ENCODE data around the gene MPZ. TPM values are rescaled to one million over a fixed set of nuclear protein-coding genes. Genes with fewer than 3 reads are reported as not detected.

The MPZ gene
- total RNA-seq, 1 donor from 2014 or later = 51.3 TPM

DNA sequence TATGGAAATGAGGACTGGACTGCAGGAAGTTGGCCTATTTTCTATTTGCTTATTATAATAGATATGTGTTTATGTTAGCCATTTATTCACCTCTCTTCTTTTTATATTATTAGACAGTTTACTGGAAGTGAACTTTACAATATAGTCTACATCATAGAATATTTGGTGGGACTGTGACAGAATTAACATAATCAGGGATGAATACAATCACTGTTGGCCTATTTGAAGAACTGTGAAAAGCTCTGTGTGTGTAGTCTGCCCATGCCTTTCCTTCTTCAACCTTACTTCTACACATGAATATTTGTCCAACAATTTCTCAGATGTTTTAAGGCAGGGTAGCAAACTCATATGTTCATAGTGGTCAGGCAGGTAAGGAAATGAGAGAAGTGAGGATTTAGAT, 12.4 kb downstream of the MPZ start:
- DNase-seq (ENCODE audit: low read depth, low spot score) = no peak
- no peak overlapping the region for H3K4me3 Mint-ChIP-seq

DNA sequence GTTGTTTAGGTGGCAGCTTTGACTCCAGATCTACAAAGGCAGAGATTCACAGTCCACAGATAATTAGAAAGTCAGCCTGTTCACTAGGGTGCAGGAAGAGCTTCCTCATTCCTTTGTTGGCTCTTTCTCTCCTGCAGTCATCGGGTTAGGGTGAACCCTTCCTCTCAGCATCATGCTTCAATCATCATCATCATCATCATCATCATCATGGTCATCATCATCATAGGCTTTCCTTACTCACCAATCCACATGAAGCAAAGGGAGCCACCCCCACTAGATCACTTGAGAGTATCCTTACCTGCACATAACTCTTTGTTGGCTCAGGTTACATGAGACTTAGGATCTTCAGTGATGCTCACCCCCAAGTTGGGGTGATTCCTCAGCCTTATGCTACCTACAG, 19.0 kb downstream of the MPZ start:
- peaks cover 5% of the 10 kb centered on the region for H3K4me1 Mint-ChIP-seq
- H3K9me3 Mint-ChIP-seq = no peaks in the 10 kb centered on the region
- DNase-seq (ENCODE audit: low read depth, low spot score) = no peak
- H3K27ac Mint-ChIP-seq (ENCODE audit: unreplicated experiment) = no peak overlapping the region
- H3K36me3 Mint-ChIP-seq (ENCODE audit: low read depth) = no peaks in the 10 kb centered on the region
- H3K4me3 Mint-ChIP-seq = no peak overlapping the region
- peaks cover 12% of the 10 kb centered on the region for H3K27me3 Mint-ChIP-seq (ENCODE audit: low read depth)
- TF ChIP-seq, protein P1, sequence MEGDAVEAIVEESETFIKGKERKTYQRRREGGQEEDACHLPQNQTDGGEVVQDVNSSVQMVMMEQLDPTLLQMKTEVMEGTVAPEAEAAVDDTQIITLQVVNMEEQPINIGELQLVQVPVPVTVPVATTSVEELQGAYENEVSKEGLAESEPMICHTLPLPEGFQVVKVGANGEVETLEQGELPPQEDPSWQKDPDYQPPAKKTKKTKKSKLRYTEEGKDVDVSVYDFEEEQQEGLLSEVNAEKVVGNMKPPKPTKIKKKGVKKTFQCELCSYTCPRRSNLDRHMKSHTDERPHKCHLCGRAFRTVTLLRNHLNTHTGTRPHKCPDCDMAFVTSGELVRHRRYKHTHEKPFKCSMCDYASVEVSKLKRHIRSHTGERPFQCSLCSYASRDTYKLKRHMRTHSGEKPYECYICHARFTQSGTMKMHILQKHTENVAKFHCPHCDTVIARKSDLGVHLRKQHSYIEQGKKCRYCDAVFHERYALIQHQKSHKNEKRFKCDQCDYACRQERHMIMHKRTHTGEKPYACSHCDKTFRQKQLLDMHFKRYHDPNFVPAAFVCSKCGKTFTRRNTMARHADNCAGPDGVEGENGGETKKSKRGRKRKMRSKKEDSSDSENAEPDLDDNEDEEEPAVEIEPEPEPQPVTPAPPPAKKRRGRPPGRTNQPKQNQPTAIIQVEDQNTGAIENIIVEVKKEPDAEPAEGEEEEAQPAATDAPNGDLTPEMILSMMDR (conservative IDR thresholded peaks at IDR 0.05) = no peak

More for the DNA sequence above, 12.4 kb downstream of the MPZ start:
- H3K4me1 Mint-ChIP-seq = peaks cover 5% of the 10 kb centered on the region
- TF ChIP-seq, protein P1 (conservative IDR thresholded peaks at IDR 0.05) = no peak
- no peaks in the 10 kb centered on the region for H3K27me3 Mint-ChIP-seq (ENCODE audit: low read depth)
- no peak overlapping the region for H3K27ac Mint-ChIP-seq (ENCODE audit: unreplicated experiment)
- H3K36me3 Mint-ChIP-seq (ENCODE audit: low read depth) = peaks cover 2% of the 10 kb centered on the region
- H3K9me3 Mint-ChIP-seq = no peaks in the 10 kb centered on the region

DNA sequence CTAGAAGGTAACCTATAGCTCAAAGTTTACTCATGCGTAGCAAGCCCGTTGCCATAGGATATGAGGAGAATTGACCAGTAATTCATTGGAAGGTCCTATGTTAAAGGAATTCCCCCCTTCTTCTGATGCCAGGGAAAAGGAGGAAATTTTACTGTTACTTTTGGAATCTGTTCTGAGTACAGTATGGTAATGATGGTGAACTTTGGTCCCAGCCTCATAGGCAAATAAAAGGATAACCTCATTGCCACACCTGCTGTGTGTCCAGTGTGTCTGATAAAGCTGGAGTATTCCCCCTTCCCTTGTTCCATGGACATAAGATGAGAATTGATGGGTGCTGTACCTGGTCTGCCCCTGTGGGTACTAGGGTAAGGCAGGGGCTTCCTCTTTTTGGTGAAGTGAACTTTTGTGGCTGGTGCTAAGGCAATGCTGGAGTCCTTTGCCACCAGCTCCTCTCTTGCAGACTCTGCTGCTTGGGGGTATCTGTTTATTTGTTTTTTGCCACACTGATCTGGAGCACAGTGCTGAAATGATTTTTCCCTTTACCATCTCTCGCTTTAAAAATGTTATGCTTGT, 22.2 kb downstream of the MPZ start:
- no peak overlapping the region for H3K27ac Mint-ChIP-seq (ENCODE audit: unreplicated experiment)
- peaks cover 5% of the 10 kb centered on the region for H3K4me1 Mint-ChIP-seq
- H3K36me3 Mint-ChIP-seq (ENCODE audit: low read depth) = peaks cover 5% of the 10 kb centered on the region
- peaks cover 41% of the 10 kb centered on the region for H3K27me3 Mint-ChIP-seq (ENCODE audit: low read depth)
- DNase-seq (ENCODE audit: low read depth, low spot score) = no peak
- peaks cover 3% of the 10 kb centered on the region for H3K9me3 Mint-ChIP-seq
- TF ChIP-seq, protein P1 (conservative IDR thresholded peaks at IDR 0.05) = no peak
- H3K4me3 Mint-ChIP-seq = no peak overlapping the region

DNA sequence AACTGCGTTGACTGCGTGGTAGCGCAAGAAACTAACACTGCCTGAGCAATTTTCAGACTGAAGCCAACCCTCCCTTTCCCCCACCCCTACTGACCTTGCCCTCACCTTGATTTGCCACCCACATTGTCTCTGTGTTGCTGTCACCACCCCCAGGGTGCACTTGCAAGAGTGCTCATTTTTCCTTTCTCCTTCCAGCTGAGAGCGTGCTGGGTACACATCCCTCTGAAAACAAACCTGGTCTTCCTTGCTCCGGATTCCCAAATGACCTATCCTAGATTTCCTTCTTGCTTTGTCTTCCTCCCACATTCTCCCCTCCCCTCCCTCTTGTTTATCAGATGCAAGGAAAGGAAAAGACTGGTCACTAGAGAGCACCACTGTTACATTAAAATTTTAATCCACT, 24.2 kb downstream of the MPZ start:
- TF ChIP-seq, protein P1 (conservative IDR thresholded peaks at IDR 0.05) = no peak
- Mint-ChIP-seq H3K4me1 (no peaks in the 10 kb centered on the region), H3K27me3 (ENCODE audit: low read depth) (peaks cover 43% of the 10 kb centered on the region), H3K9me3 (peaks cover 3% of the 10 kb centered on the region), H3K4me3 (no peak overlapping the region), H3K36me3 (ENCODE audit: low read depth) (peaks cover 6% of the 10 kb centered on the region), H3K27ac (ENCODE audit: unreplicated experiment) (no peak overlapping the region)
- no peak for DNase-seq (ENCODE audit: low read depth, low spot score)

DNA sequence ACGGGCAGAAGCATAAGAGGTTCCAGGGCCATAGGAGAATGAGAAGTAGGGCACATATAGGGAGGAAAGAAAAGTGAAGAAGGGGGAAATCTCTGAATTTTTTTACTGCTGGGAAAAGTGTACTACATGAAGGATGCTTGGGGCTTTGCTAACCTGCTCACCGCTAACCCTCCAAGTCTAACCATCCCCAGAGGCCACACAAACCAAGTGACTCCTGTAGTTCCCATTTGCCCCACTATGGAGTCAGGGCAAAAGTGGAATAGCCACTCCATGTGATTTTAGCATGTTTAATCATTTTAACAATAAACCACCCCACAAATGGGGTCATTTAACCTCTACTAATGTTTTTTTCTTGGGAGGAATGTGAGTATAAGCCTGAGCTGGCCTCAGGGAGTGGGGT, 24.7 kb downstream of the MPZ start:
- Mint-ChIP-seq H3K27ac (ENCODE audit: unreplicated experiment) (no peak overlapping the region), H3K36me3 (ENCODE audit: low read depth) (peaks cover 6% of the 10 kb centered on the region)
- TF ChIP-seq, protein P1 (conservative IDR thresholded peaks at IDR 0.05) = no peak

More for the DNA sequence above, 24.7 kb downstream of the MPZ start:
- DNase-seq (ENCODE audit: low read depth, low spot score) = no peak
- Mint-ChIP-seq H3K9me3 (peaks cover 3% of the 10 kb centered on the region), H3K27me3 (ENCODE audit: low read depth) (peaks cover 47% of the 10 kb centered on the region), H3K4me3 (no peak overlapping the region), H3K4me1 (no peaks in the 10 kb centered on the region)

Measured in neural crest cell (in vitro differentiated cells).